HG03066 (cell line): ENCODE data around the gene BACE1-AS.

Experiments used
- ATAC-seq: cut with Tn5 transposase; IDR thresholded peaks from one replicate; pipeline ENCODE4 v1.9.1; 2021; ENCODE audit warnings: low read depth; ENCODE audit not compliant: unreplicated experiment

The BACE1-AS gene

GRCh38 chr11:117287668-117288067, 3.5 kb upstream of the BACE1-AS start:
- no peak for ATAC-seq

GRCh38 chr11:117289795-117290194, 1.4 kb upstream of the BACE1-AS start:
- no peak for ATAC-seq

GRCh38 chr11:117292616-117293015, 1.5 kb downstream of the BACE1-AS start:
- ATAC-seq: no peak

- ATAC-seq: no peak
Observed at GRCh38 chr11:117295438-117296137, 4.4 kb downstream of the BACE1-AS start.

GRCh38 chr11:117296881-117297280, 5.7 kb downstream of the BACE1-AS start:
- ATAC-seq: no peak

GRCh38 chr11:117298195-117298594, 7.0 kb downstream of the BACE1-AS start:
- no peak for ATAC-seq

- ATAC-seq: no peak
Observed at GRCh38 chr11:117299351-117300282, 8.5 kb downstream of the BACE1-AS start.

- ATAC-seq: no peak
Observed at GRCh38 chr11:117300283-117300663, 9.1 kb downstream of the BACE1-AS start.

- ATAC-seq: no peak
Observed at GRCh38 chr11:117300773-117301172, 9.6 kb downstream of the BACE1-AS start.

GRCh38 chr11:117302228-117302627, 11.1 kb downstream of the BACE1-AS start:
- no peak for ATAC-seq

- no peak for ATAC-seq
Observed at GRCh38 chr11:117303101-117303500, 12.0 kb downstream of the BACE1-AS start.

- no peak for ATAC-seq
Observed at GRCh38 chr11:117303646-117304315, 12.6 kb downstream of the BACE1-AS start.

- ATAC-seq: no peak
Observed at GRCh38 chr11:117305145-117305544, 14.0 kb downstream of the BACE1-AS start.

GRCh38 chr11:117309310-117309709, 18.2 kb downstream of the BACE1-AS start:
- ATAC-seq: no peak

- no peak for ATAC-seq
Observed at GRCh38 chr11:117313091-117313490, 21.9 kb downstream of the BACE1-AS start.

- no peak for ATAC-seq
Observed at GRCh38 chr11:117313828-117314768, 23.0 kb downstream of the BACE1-AS start.

- no peak for ATAC-seq
Observed at GRCh38 chr11:117314840-117315239, 23.7 kb downstream of the BACE1-AS start.

- ATAC-seq: no peak
Observed at GRCh38 chr11:117315285-117316196, 24.4 kb downstream of the BACE1-AS start.
